Trophoblast cell (in vitro differentiated cells and primary cell): Measurements from ENCODE around the gene SLC44A2. TPM values are rescaled to one million over a fixed set of nuclear protein-coding genes. Genes with fewer than 3 reads are reported as not detected.
A peak's percentile ranks its signal among the peaks of the same experiment; 100 is the strongest.

Source experiments
- DNase-seq, 2 donors: peaks; one replicate each; pipeline ENCODE4 v3.0.0-alpha.2; 2016
- H2AFZ ChIP-seq: 2 replicates; pipeline ENCODE4 v1.6.1; 2013; ENCODE audit warnings: low read length, moderate library complexity, mild to moderate bottlenecking; ENCODE audit not compliant: insufficient read depth, poor library complexity
- H2AK5ac ChIP-seq: 2 replicates; pipeline ENCODE4 v1.6.1; 2013; ENCODE audit warnings: mild to moderate bottlenecking, low read length
- H2BK120ac ChIP-seq: 2 replicates; pipeline ENCODE4 v1.6.1; 2013; ENCODE audit warnings: low read length, mild to moderate bottlenecking, moderate library complexity; ENCODE audit not compliant: insufficient read depth, poor library complexity
- H2BK12ac ChIP-seq: 2 replicates; pipeline ENCODE4 v1.6.1; 2013; ENCODE audit warnings: mild to moderate bottlenecking, low read length, moderate library complexity
- H2BK5ac ChIP-seq: 2 replicates; pipeline ENCODE4 v1.6.1; 2013; ENCODE audit warnings: low read length, low read depth, moderate library complexity, mild to moderate bottlenecking; ENCODE audit not compliant: poor library complexity
- H3K14ac ChIP-seq: 2 replicates; pipeline ENCODE4 v1.6.1; 2013; ENCODE audit warnings: mild to moderate bottlenecking, low read length
- H3K18ac ChIP-seq: 2 replicates; pipeline ENCODE4 v1.6.1; 2013; ENCODE audit warnings: mild to moderate bottlenecking, low read length
- H3K23ac ChIP-seq: 2 replicates; pipeline ENCODE4 v1.6.1; 2013; ENCODE audit warnings: low read length
- H3K27ac ChIP-seq: 2 replicates; pipeline ENCODE4 v1.5.1; 2013; ENCODE audit warnings: low read depth, mild to moderate bottlenecking, inconsistent platforms, low read length, moderate library complexity
- H3K27me3 ChIP-seq: 2 replicates; pipeline ENCODE4 v1.6.1; 2013; ENCODE audit warnings: inconsistent platforms, mild to moderate bottlenecking, low read length, moderate library complexity; ENCODE audit not compliant: insufficient read depth
- H3K36me3 ChIP-seq, 2 experiments: 1 replicate in 1 of 2; 2 replicates in 1 of 2; pipeline ENCODE4 v1.6.1; 2013; ENCODE audit warnings: low read length in 2 of 2, mild to moderate bottlenecking in 2 of 2, moderate library complexity in 1 of 2; ENCODE audit not compliant: insufficient read depth in 2 of 2, control insufficient read depth in 1 of 2
- H3K4ac ChIP-seq: 2 replicates; pipeline ENCODE4 v1.6.1; 2013; ENCODE audit warnings: low read depth, mild to moderate bottlenecking, low read length, moderate library complexity
- H3K4me1 ChIP-seq, 2 experiments: 1 replicate in 1 of 2; 2 replicates in 1 of 2; pipeline ENCODE4 v1.6.1; 2013; ENCODE audit warnings: low read length in 2 of 2, mild to moderate bottlenecking in 2 of 2, moderate library complexity in 1 of 2; ENCODE audit not compliant: insufficient read depth in 2 of 2, control insufficient read depth in 1 of 2
- H3K4me2 ChIP-seq: 2 replicates; pipeline ENCODE4 v1.6.1; 2013; ENCODE audit warnings: inconsistent platforms, mild to moderate bottlenecking, low read length, moderate library complexity
- H3K4me3 ChIP-seq: 2 replicates; pipeline ENCODE4 v1.5.1; 2013; ENCODE audit warnings: mild to moderate bottlenecking, low read depth, low read length, inconsistent platforms
- H3K79me1 ChIP-seq: one replicate; pipeline ENCODE4 v1.6.1; 2013; ENCODE audit warnings: low read length
- H3K79me2 ChIP-seq: 2 replicates; pipeline ENCODE4 v1.6.1; 2013; ENCODE audit warnings: low read length, mild to moderate bottlenecking; ENCODE audit not compliant: control insufficient read depth, insufficient read depth, poor library complexity
- H3K9ac ChIP-seq: 2 replicates; pipeline ENCODE4 v1.6.1; 2013; ENCODE audit warnings: mild to moderate bottlenecking, low read length
- H3K9me3 ChIP-seq: 2 replicates; pipeline ENCODE4 v1.6.1; 2013; ENCODE audit warnings: low read depth, mild to moderate bottlenecking, control low read depth, inconsistent platforms, low read length; ENCODE audit not compliant: insufficient read depth
- H4K12ac ChIP-seq: 2 replicates; pipeline ENCODE4 v1.6.1; 2013; ENCODE audit warnings: low read depth, mild to moderate bottlenecking, low read length, moderate library complexity
- H4K8ac ChIP-seq: 2 replicates; pipeline ENCODE4 v1.6.1; 2013; ENCODE audit warnings: low read depth, mild to moderate bottlenecking, low read length, moderate library complexity
- H4K91ac ChIP-seq: one replicate; pipeline ENCODE4 v1.6.1; 2013; ENCODE audit warnings: low read depth, mild to moderate bottlenecking, low read length, moderate library complexity
- WGBS: extraction: QIAGEN DNeasy Blood & Tissue Kit; methylation state at CpG from one replicate; pipeline ENCODE4 v1.1.7; 2013; ENCODE audit warnings: missing lambda C conversion rate; ENCODE audit not compliant: insufficient read length, insufficient coverage; ENCODE audit errors: extremely low coverage; 5-methylcytosine and 5-hydroxymethylcytosine counted together
- polyA plus RNA-seq: library from polyadenylated mRNA; stranded (reverse); fragments of 200-250 nt; gene quantifications from 2 replicates; pipeline ENCODE4 v1.2.3, GENCODE V29; 2013

SLC44A2 gene
- polyA plus RNA-seq = 232 and 244 TPM in 2 replicates

DNA sequence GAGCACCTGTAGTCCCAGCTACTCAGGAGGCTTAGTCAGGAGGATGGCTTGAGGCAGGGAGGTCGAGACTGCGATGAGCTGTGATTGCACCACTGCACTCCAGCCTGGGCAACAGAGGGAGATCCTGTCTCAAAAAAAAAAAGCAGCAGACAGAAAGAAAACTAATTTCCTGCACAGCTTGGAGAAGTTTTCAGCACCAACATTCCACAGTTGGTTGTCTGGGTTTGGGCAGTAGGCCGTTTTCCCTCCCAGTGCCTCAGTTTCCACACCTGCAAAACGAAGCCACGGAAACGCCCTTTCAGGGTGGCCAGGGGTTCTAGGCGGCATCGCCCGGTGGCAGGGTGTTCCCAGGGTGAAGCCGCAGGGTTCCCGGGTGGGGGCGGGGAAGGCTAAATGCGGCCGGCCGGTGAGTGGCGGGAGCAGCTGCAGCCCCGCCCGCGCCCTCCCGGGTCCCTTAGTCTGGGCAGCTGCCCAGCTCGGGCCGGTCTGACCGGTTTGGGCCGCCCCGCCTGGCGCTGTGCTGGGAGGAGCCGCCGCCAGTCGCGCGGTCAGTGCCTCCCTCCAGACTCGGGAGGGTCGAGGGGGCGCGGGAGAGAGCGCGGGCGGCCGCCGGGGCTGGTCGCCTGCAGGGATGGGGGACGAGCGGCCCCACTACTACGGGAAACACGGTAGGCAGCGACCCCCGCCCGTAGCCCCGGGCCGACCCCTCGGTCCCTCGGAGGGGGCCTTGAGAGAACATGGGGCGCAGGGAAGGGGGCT lies at the start of gene SLC44A2:
Gene SLC44A2 (plus strand): TSS at position 551 of the 759 bp plus-strand sequence. CDS start 81 bp downstream, at position 632.
- DNase-seq = peak; percentile 91 to 92
- Histone ChIP-seq H4K8ac (peak within 1 kb of the TSS; percentile 75), H2AK5ac (peak within 1 kb of the TSS; percentile 99), H3K9me3 (no peaks in the 10 kb centered on the region), H3K9ac (peak within 1 kb of the TSS; percentile 80), H3K4me2 (peak within 1 kb of the TSS; percentile 79), H2BK12ac (peak within 1 kb of the TSS; percentile 89), H4K91ac (peak within 1 kb of the TSS; percentile 97), H2BK120ac (peak within 1 kb of the TSS; percentile 98), H3K4me3 (peak within 1 kb of the TSS; percentile 81), H3K14ac (peak within 1 kb of the TSS; percentile 99), H3K4ac (peak within 1 kb of the TSS; percentile 100), H2AFZ (peak within 1 kb of the TSS; percentile 69), H3K4me1 (peaks cover 23 to 29% of the 10 kb centered on the region in 2 experiments), H4K12ac (peak within 1 kb of the TSS; percentile 78), H3K23ac (no peak within 1 kb of the TSS), H3K79me1 (peaks cover 22% of the 10 kb centered on the region), H3K36me3 (peaks cover 18 to 21% of the 10 kb centered on the region in 2 experiments), H3K27me3 (no peaks in the 10 kb centered on the region), H3K18ac (peak within 1 kb of the TSS; percentile 100), H3K27ac (peak within 1 kb of the TSS; percentile 77), H2BK5ac (peak within 1 kb of the TSS; percentile 79), H3K79me2 (peaks cover 7% of the 10 kb centered on the region)
- WGBS = no CpG with 5 or more reads among the region's 53 CpGs

DNA sequence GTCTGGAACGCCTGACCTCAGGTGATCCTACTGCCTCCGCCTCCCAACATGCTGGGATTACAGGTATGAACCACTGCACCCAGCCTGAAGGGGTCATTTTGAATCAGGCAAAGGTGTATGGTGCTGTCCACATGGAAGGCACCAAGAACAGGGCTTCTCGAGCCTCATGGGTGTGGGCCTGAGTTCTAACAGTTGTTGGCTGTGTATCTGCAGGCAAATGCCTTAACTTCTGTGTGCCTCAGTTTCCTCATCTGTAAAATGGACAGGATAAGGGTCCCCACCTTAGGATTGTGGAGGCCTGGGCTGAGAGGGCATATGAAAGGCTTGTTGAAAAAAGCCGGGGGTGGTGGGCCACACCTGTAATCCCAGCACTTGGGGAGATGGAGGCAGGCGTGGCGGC lies 47.4 kb upstream of the SLC44A2 start:
- Histone ChIP-seq H2AFZ (no peak overlapping the region), H3K18ac (no peak overlapping the region), H3K36me3 (peaks cover 49 to 53% of the 10 kb centered on the region in 2 experiments), H2AK5ac (no peak overlapping the region), H4K91ac (no peak overlapping the region), H3K4me2 (no peak overlapping the region), H4K8ac (no peak overlapping the region), H3K79me2 (no peaks in the 10 kb centered on the region), H3K4me1 (peaks cover 0 to 5% of the 10 kb centered on the region in 2 experiments), H3K14ac (no peak overlapping the region), H3K9ac (no peak overlapping the region), H2BK12ac (no peak overlapping the region), H3K23ac (no peak overlapping the region), H3K4me3 (no peak overlapping the region), H3K4ac (no peak overlapping the region), H3K27ac (no peak overlapping the region), H4K12ac (no peak overlapping the region), H3K79me1 (no peaks in the 10 kb centered on the region), H2BK5ac (no peak overlapping the region), H3K27me3 (no peaks in the 10 kb centered on the region), H3K9me3 (peaks cover 2% of the 10 kb centered on the region), H2BK120ac (no peak overlapping the region)
- WGBS = no CpG with 5 or more reads among the region's 6 CpGs
- no peak for DNase-seq

DNA sequence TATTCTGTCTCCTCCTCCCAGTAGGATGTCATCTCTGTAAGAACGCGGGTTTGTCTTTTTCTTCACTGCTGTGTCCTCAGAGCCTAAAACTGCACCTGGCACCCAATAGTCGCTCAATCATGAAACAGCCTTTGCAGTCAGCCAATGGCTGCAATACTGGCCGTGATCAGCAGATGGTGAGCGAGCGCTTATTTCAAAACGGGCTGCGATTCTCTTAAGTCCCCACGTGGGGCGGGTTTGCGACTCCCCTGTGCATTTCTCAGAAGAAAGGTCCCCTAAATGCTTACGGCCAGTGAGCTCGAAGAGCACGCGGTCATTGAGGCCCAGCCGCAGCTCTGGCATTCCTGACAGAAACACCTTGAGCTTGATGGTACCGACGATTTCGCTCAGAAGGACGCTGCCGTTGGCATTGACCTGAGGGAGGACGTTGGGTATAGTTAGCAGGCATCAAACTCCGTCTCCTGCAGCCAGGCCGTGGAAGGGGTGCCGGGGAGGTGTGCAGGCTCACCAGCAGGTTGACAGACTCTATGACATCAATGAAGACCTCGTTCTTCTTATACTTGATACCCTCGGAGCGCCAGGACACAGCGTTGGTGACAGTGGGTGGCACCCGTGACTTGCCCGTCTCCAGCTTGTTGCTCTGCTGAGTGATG lies 44.2 kb upstream of the SLC44A2 start:
- no peak overlapping the region for H2AFZ ChIP-seq
- no peak overlapping the region for H2BK5ac ChIP-seq
- no peaks in the 10 kb centered on the region for H3K79me2 ChIP-seq
- H3K4ac ChIP-seq = no peak overlapping the region
- H2AK5ac ChIP-seq = peak overlapping the region; percentile 20
- H3K4me1 ChIP-seq = peaks cover 0 to 5% of the 10 kb centered on the region in 2 experiments
- no peaks in the 10 kb centered on the region for H3K27me3 ChIP-seq
- no peak overlapping the region for H3K14ac ChIP-seq
- peak; percentile 92 to 97 for DNase-seq
- no peak overlapping the region for H3K4me2 ChIP-seq
- H3K79me1 ChIP-seq = no peaks in the 10 kb centered on the region
- no peak overlapping the region for H3K18ac ChIP-seq
- WGBS = no CpG with 5 or more reads among the region's 31 CpGs
- H2BK120ac ChIP-seq = no peak overlapping the region
- H4K91ac ChIP-seq = no peak overlapping the region
- no peak overlapping the region for H3K23ac ChIP-seq
- no peak overlapping the region for H4K12ac ChIP-seq
- H3K4me3 ChIP-seq = no peak overlapping the region
- H3K36me3 ChIP-seq = peaks cover 46 to 50% of the 10 kb centered on the region in 2 experiments
- no peak overlapping the region for H4K8ac ChIP-seq
- H3K27ac ChIP-seq = no peak overlapping the region
- no peak overlapping the region for H2BK12ac ChIP-seq
- H3K9ac ChIP-seq = no peak overlapping the region
- H3K9me3 ChIP-seq = peaks cover 3% of the 10 kb centered on the region

DNA sequence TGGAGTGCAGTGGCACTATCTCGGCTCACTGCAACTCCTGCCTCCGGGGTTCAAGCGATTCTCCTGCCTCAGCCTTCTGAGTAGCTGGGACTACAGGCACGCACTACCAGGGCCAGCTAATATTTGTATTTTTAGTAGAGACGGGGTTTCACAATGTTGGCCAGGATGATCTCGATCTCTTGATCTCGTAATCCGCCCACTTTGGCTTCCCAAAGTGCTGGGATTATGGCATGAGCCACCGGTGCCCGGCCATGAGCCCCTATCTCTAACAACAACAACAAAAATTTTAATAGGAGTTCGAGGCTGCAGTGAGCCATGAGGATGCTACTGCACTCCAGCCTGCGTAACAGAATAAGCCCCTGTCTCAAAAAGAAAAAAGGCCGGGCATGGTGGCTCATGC lies 43.3 kb upstream of the SLC44A2 start:
- H3K9me3 ChIP-seq = peaks cover 3% of the 10 kb centered on the region
- no peaks in the 10 kb centered on the region for H3K27me3 ChIP-seq
- no peak overlapping the region for H3K4me3 ChIP-seq
- no peak overlapping the region for H4K91ac ChIP-seq
- no peak overlapping the region for H2AK5ac ChIP-seq
- H4K8ac ChIP-seq = no peak overlapping the region
- H3K79me1 ChIP-seq = peaks cover 3% of the 10 kb centered on the region
- H3K36me3 ChIP-seq = peaks cover 42 to 46% of the 10 kb centered on the region in 2 experiments
- no peak overlapping the region for H3K4me2 ChIP-seq
- H3K4me1 ChIP-seq = peaks cover 0 to 7% of the 10 kb centered on the region in 2 experiments
- no CpG with 5 or more reads among the region's 13 CpGs for WGBS
- no peak overlapping the region for H2BK5ac ChIP-seq
- H3K23ac ChIP-seq = no peak overlapping the region
- H3K14ac ChIP-seq = no peak overlapping the region
- no peak overlapping the region for H3K4ac ChIP-seq
- no peak overlapping the region for H2BK120ac ChIP-seq
- no peak overlapping the region for H3K18ac ChIP-seq
- H3K79me2 ChIP-seq = peaks cover 3% of the 10 kb centered on the region
- H4K12ac ChIP-seq = no peak overlapping the region
- H2BK12ac ChIP-seq = no peak overlapping the region
- DNase-seq = no peak
- no peak overlapping the region for H3K9ac ChIP-seq
- no peak overlapping the region for H3K27ac ChIP-seq
- no peak overlapping the region for H2AFZ ChIP-seq
